Measurements from ENCODE around the gene B3GALNT1.
"Not testable (repeated sequence)": the region's sequence is repeated elsewhere in the genome, so short reads cannot be mapped to it uniquely, and the experiment has no call there.

The B3GALNT1 gene

GRCh38 chr3:161073181-161073580 lies 32.0 kb downstream of the B3GALNT1 start:
- no peak for DNase-seq (ENCODE audit: low read depth)

GRCh38 chr3:161072751-161073150 lies 32.4 kb downstream of the B3GALNT1 start:
- no peak for DNase-seq (ENCODE audit: low read depth)

- DNase-seq (ENCODE audit: low read depth), result no peak
Observed at GRCh38 chr3:161072211-161072621, 32.9 kb downstream of the B3GALNT1 start.

GRCh38 chr3:161070980-161071663 lies 34.0 kb downstream of the B3GALNT1 start:
- DNase-seq (ENCODE audit: low read depth), result no peak

GRCh38 chr3:161070252-161070930 lies 34.8 kb downstream of the B3GALNT1 start:
- DNase-seq (ENCODE audit: low read depth), result no peak

GRCh38 chr3:161069511-161070251 lies 35.5 kb downstream of the B3GALNT1 start:
- DNase-seq (ENCODE audit: low read depth), result peak; percentile 3

- no peak for DNase-seq (ENCODE audit: low read depth)
Observed at GRCh38 chr3:161067335-161067734, 37.8 kb downstream of the B3GALNT1 start.

- DNase-seq (ENCODE audit: low read depth), result no peak
Observed at GRCh38 chr3:161066930-161067329, 38.2 kb downstream of the B3GALNT1 start.

GRCh38 chr3:161064413-161064812 lies 40.7 kb downstream of the B3GALNT1 start:
- no peak for DNase-seq (ENCODE audit: low read depth)

- DNase-seq (ENCODE audit: low read depth), result no peak
Observed at GRCh38 chr3:161054860-161055604, 50.1 kb downstream of the B3GALNT1 start.

- DNase-seq (ENCODE audit: low read depth), result no peak
Observed at GRCh38 chr3:161051856-161052255, 53.3 kb downstream of the B3GALNT1 start.

- DNase-seq (ENCODE audit: low read depth), result no peak
Observed at GRCh38 chr3:161050935-161051334, 54.2 kb downstream of the B3GALNT1 start.

- no peak for DNase-seq (ENCODE audit: low read depth)
Observed at GRCh38 chr3:161049683-161050248, 55.4 kb downstream of the B3GALNT1 start.

- no peak for DNase-seq (ENCODE audit: low read depth)
Observed at GRCh38 chr3:161043336-161044035, 61.7 kb downstream of the B3GALNT1 start.

- DNase-seq (ENCODE audit: low read depth), result no peak
Observed at GRCh38 chr3:161042023-161042501, 63.1 kb downstream of the B3GALNT1 start.

GRCh38 chr3:161038725-161039124 lies 66.4 kb downstream of the B3GALNT1 start:
- no peak for DNase-seq (ENCODE audit: low read depth)

- no peak for DNase-seq (ENCODE audit: low read depth)
Observed at GRCh38 chr3:161035711-161036110, 69.4 kb downstream of the B3GALNT1 start.

GRCh38 chr3:161034913-161035550 lies 70.1 kb downstream of the B3GALNT1 start:
- DNase-seq (ENCODE audit: low read depth), result not testable (repeated sequence)
